Hematopoietic multipotent progenitor cell treated with erythropoietin and hydrocortisone succinate and interleukin-3 and kit ligand, for 6 days (in vitro differentiated cells): ENCODE data around the gene ALG14.
A peak's percentile ranks its signal among the peaks of the same experiment; 100 is the strongest.
"Not testable (repeated sequence)": the region's sequence is repeated elsewhere in the genome, so short reads cannot be mapped to it uniquely, and the experiment has no call there.

Source experiments
- DNase-seq: peaks from one replicate; pipeline ENCODE4 v3.0.0-alpha.2; 2015

Gene ALG14

DNA sequence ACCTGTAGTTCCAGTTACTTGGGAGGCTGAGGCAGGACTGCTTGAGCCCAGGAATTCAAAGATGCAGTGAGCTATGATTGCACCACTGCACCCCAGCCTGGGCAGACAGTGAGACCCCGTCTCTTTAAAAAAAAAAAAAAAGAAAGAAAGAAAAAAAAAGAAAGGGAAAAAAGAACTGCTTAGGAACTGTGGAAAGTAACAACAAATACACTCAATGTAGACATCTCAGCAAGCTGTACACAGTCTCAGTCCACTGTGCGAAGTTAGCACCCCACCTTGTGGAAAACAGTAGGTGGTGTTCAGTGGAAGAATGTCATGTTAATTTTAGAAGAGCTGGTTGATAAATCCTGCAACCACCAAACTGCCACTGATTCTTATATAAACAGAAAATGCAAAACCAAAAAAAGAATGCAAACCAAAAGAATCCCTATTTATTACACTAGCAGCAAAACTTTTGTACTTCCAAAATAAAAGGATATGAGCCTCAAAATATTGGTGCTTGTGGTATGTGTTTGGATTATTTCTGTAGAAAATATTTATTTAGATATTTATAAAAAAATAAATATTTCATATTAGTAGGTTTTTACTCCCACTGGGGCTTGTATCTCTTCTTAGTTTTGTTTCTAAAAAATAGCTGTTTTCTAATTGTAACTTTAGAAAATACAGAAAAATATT, 31.1 kb downstream of the ALG14 start:
- DNase-seq, result peak; percentile 80

DNA sequence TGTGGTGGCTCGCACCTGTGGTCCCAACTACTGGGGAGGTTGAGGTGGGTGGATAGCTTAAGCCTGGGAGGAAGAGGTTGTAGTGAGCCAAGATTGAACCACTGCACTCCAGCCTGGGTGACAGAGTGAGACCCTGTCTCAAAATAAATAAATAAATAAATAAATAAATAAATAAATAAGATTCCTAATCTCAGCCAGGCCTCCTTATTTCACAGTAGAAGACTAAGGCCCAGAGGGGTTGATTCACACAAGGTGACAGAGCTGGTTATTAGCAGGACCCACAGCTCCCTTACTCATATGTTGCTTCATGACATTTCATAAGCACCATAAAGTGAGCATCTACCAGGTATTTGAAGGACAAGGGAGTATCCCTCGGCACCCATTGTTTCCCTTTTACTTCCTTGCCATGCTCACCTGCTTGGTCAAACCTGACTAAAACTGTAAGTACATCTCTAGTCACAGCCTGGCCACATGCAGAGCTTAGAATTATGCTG, 32.7 kb downstream of the ALG14 start:
- DNase-seq, result no peak

DNA sequence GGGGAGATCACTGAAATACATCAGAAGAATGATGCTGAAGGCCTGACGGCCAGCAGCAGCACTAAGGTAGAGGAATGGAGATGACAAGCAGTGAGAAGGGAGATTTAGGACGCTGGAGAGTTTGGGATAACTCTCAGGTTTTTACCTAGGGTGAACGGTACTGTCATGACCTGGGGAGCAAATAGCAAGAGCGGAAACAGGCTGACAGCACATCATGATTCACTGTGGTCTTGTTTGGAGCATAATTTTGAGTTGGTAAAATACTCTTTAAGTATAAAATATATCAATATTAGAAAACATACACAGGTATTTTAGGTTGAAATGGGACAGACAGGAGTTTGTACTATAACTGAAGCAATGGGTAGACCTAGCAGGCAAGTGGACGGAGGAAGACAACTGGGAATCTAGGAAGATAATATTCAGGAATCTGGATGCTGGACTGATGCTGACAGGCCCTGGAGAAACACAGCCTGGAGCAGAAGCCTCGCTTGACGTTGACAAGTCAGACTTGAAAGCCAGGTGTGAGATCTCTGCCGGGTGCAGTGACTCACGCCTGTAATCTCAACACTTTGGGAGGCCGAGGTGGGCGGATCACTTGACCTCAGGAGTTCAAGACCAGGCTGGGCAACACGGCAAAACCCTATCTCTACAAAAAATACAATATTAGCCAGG, 33.3 kb downstream of the ALG14 start:
- no peak for DNase-seq

DNA sequence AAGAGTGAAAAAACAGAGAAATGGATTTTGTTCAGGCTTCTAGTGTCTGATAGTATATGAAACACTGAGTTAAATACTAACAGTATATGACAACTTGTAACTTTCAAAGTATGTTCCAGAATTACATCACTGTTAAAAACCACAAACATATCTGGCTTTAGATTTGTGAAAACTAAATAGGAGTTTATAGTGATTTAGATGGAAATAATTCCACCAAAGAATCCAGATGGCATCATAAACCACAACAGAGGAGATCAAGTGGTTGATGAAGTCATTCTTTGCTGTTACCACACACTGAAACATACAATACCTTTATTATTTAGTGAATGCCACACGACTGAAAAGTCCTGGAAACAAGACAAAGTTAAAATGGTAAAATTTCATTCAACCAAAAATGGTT, 37.2 kb downstream of the ALG14 start:
- DNase-seq, result no peak

DNA sequence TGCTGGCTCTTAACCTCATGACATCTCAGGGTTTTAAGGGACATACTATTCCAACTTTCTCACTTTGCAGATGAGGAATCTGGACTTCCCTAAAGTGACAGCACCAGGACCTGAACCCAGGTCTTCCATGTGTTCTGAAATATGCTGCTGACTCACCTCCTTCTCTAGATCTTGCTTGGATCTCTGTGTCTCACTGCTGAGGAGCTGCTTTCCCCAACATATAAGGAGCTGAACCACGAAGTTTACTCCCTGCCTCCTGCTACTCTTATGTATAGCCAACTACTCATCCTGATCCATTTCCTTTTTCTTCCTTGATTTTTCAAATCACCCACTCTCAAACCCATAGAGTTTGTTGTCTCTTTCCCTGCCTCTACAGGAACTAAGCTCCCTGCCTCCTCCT, 38.2 kb downstream of the ALG14 start:
- DNase-seq, result no peak

DNA sequence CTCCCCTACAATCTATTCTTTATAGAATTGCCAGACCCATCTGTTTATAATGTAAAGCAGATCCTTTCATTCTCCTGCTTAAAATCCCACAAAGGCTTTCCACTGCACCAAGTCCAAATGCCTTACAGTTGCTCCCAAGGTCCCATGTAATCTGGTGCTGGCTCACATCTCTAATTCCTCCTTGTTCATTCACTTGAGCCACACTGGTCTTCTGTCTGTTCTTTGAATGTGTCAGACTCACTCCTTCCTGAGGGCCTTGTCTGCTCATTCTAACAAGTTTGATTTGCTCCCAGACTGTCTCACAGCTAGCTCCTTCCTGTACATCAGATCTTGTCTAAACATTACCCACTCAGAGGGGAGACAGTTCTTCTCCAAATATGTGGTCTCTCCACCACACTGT, 38.9 kb downstream of the ALG14 start:
- no peak for DNase-seq

DNA sequence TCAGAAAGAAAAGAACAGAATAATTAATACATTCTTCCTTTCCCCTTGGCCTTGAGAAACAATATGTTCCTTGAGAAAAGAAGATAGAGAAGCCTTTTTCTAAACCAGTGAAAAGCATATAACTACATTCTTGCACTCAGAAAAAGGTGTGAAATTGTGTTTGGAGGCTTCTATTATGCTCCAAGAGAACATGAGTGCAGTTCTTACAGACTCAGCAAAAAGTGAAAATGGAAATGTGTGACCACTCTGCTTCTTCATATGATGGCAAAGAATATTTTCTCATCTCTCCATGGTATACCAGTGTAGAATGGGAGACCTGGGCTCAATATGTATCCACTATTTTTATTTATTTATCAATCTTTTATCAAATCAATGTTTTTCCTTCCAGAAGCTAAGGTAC, 43.2 kb downstream of the ALG14 start:
- no peak for DNase-seq

DNA sequence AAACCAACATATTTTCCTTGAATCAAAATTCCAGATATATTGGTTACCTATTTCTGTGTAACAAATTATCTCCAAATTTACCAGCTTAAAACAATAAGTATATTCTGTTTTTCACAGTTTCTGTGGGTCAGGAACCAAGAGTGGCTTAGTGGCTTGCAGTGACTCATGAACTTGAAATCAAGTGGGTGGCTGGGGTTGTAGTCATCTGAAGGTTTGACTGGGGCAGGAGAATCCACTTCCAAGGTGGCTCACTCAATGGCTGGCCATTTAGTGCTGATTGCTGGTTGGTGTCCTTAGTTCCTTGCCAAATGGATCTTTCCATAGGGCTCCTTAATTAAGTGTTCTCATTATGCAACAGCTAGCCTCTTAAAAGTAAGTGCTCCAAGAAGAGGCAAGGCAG, 43.8 kb downstream of the ALG14 start:
- DNase-seq, result no peak

DNA sequence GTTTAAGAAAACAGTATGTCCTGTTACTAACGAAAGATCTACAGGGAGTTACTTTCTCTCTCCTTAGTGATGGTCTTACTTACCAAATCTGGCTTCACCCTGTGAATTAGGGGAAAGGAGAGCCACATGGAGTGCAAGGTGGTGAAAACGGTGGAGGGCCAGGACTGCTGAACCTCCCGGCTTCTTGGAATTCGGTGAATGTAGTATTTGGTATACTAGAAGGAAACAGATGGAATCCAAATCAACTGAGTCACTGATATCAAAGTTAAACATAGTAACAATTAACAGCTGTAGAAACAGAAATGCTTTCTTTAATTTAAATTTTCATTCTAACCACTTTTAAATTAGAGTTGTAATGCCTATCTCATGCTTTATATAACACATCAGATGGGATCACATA, 45.7 kb downstream of the ALG14 start:
- DNase-seq, result no peak

DNA sequence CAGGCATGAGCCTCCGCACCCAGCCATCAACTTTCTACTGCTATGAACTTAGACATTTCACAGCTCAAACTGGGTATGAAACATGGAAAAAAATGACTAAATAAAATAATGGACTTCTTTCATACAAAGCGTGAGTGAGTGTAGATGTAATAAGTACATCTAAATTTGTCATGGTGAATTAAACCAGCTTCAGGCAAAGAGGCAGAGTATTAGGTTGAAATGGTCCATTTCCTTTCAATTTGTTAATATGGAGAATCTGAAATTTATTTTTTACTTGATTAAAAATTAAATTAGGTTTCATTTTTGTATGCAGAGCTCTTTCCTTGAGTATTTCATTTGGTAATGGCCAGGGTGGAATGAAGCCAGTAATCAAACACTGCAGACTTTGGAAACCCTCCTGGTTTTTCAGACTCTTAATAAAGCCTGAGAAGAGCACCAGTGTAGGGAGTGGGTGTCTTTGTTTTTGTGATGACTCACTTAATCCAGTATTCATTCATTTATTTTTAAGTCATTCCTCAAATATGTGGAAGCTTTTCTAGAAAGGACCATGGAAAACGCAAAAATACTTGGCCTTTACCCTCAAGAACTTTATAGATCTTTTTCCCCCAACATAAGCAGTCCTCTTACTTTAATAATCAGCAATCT, 49.2 kb downstream of the ALG14 start:
- DNase-seq, result no peak

DNA sequence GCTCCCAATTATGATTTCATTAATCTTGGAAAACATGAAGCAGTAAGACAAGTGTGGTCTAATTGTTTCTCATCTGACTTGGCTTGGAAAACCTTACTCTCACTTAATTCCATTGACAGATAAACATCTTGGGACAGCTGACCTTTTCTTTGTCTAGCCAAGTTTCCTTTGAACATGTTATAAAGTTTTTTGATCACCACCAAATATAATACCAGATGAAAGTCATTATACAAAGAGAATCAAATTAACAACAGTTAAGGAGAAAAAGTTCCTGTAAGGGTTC, 50.2 kb downstream of the ALG14 start:
- no peak for DNase-seq

DNA sequence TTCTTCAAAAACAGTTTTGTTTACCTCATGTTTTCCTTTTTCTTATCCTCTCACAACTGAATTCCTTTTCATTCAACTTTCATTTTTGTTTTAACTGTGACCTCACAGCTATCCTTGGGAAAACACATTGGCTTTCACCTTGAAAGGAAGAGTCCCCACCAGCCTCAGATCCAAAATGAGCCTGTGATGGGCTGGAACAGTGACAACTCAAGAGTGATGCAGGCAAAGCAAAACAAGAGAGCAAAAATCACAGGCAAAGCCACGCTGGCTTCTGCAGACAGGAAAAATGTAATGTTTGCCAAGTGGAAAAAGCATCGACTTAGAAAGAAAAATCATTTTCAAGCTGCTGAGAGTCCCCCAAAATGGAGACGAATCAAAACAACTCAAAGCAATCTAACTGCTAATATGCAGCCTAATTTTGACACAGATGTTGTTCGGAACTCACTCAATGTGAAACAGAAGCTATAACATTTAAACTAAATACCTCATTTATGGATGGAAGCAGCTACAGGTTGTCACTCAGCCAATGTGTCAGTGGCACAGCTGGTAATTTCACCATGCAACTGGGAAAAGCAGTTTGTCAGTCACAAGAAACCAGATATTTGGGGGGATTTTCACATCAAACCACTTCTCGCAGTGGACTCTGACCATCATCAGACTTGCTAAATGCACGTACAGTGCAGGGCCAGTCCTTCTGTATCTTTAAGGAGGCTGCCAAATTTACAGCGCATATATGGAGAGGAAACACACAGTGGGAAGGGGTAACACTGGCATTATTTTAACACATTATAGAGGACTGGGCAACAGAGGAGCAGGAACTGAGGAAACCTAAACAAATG, 50.7 kb downstream of the ALG14 start:
- DNase-seq, result no peak

DNA sequence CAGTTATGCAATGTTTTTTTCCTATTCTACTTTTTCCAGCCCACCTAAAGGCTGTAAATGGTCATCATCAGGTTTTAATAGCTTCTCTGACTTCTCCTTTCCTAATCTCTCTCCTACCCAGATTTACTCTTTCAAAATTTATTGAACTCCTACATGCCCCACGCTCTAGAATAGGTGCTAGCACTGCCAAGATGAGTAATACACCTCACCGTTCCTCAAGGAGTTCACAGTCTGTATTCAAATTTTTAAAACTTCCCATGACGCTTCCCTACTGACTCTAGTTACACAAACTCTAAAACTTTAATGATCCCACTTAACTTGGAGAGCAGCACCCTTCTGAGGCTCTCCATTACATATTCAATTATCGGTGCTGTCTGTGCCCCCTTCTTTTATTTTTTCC, 51.6 kb downstream of the ALG14 start:
- DNase-seq, result no peak

DNA sequence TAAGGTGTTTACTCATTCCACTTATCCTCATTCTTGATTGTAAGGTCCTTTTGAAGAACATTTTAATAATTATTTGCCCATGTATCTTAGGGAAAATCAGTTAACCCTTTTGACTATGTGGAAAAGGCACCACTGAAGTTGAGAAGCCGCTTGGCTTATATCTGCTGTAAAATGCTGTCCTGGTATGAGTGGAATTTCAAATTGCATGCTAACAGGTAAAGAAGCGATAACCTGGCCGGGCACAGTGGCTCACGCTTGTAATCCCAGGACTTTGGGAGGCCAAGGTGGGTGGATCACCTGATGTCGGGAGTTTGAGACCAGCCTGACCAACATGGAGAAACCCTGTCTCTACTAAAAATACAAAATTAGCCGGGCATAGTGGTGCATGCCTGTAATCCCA, 53.3 kb downstream of the ALG14 start:
- not testable (repeated sequence) for DNase-seq

DNA sequence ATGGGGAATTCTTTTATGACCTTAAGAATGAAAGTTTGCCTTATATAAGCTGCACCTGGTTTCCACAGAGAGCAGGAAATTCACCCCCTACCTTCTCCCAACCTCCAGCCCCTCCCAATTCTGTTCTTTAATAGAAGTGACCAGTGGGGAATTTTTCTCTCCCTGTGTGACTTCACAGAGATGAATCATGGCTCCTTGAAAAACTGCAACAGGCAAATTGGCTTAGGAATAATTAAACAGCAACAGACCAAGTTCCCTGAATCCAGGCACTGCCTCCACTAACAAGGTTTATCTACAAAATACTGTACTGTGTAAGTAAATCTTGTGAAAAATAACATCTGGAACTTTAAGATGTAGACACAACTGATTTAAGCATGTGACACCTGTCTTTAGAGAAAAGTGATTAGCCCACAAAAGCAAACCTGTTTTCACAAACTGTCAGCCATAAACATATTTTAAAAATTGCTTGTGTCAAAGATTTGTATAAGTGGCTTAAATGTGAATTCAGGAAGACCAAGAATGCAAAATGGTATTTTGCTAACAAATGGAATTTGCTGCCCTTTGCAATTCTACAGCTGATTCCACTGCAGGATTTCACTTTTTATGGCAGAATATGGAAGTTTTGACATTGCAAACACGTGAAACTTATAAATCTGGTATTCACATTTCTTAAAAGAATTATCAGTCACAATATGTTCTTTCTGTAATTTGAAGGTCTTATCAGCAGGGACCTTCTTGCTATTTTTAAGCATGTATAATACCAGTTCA, 54.0 kb downstream of the ALG14 start:
- no peak for DNase-seq

DNA sequence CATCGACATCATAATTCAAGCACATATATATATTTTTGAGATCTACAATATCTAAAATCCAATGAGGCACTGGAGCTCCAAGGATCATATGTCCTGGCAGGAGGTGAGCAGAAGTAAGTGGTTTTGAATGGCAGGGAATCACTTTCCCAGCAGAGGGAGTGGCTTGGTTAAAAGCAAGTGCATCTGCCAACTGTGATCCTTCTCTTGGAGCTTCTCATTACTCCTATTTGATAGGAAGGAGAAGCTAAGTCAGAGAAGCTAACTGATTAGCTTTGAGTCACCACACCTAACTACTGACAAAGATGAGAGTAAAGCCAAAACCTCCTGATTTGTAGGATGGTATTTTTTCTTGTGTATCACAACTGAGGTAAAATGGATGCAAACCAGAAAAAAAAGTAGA, 55.0 kb downstream of the ALG14 start:
- DNase-seq, result no peak

DNA sequence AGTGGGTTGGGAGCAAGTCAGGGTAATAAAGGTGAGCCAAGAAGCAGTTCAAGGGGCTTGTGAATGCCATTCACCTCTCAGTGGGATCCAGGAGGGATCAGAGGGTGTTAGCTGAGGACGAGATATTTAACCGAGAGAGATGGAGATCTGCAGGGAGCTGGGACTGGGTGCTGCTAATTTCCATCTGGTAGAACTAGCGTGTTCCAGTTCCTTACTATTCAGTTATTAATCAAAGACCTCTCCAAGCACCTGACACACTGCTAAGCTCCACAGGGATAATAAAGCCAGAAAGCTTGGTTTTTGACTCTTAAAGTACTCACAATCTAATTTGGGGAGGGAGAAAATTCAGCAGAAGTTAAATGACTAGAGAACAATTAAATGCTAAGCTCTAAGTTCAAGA, 57.7 kb downstream of the ALG14 start:
- DNase-seq, result no peak

DNA sequence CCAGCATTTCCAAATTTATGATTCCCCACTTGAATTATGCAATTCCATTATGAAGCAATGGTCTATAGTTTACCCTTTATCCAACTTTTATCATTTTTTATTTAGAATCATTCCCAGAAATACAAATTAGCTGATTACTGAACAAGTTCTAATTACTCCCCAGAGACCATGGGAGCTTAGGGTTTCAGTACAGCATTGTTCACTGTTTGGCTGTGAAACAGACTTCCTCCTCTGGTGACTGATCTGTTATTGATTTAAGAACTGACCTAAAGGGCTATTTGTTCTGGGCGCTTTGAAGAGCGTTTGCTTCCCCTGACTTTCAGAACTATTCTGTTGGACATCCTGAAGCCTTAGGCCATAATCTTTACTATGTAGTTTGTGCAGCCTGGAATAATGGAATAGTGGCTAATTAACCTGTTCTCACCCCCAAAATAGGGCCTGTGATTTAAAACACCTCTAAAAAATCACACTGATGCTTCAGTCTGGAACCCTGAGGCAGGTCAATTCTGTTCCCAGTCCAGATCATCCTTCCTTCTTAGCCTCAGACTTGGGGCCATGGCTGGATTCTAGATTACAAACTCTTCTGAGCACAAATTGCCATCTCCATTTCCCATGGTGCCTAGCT, 58.7 kb downstream of the ALG14 start:
- no peak for DNase-seq

DNA sequence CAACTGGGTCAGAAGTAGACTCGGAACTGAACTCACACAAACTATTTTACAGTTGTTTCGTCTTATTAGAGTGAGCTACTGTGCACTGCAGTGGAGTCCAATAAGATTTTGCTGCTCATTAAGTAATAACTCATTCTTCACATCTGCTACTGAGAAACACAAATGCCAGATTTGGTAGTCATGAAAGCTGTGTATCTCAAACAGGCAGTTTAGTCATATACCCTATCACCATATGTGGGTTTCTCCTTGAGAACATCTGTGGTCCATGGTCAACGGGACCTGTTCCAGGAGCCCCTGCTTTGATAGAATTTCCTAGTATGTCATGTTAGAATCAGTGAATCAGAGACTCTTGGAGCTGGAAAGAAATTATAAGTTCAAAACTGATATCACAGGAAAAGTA, 60.4 kb downstream of the ALG14 start:
- no peak for DNase-seq

DNA sequence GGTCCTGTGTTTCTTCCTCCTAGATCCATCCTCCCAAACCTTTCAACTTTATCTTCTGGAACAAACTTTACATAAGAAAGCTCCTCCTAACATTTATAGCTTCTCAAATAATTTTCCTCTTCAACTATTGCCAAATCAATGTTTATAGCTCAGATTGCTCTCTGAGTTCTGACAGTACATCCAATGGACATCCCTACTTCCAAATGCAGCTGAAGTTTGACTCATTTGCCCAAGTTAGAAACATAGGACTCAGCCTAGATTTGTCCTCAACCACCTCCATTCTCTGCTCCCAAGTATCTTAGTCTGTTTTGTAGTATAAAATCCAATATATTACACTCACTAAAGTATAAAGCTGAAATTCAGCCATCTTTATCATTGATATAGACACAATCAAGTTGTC, 62.6 kb downstream of the ALG14 start:
- DNase-seq, result no peak

DNA sequence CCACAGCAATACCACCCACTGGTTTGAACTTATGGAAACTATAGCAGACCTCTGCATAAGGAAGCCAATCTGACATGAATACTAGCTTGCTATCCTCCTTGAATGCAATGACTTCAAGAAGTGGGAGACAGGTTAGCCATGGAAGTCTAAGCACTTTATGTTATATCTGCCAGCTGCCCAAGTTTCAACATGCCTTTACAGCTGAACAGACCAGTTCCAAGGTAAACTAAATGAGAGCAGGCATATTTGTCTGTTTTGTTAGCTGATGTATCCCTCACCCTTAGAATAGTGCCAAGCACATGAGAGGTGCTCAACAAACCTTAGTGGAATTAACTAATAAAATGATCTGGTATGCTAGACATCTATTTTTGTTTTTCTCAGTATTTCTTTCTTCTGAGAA, 65.1 kb downstream of the ALG14 start:
- DNase-seq, result no peak

DNA sequence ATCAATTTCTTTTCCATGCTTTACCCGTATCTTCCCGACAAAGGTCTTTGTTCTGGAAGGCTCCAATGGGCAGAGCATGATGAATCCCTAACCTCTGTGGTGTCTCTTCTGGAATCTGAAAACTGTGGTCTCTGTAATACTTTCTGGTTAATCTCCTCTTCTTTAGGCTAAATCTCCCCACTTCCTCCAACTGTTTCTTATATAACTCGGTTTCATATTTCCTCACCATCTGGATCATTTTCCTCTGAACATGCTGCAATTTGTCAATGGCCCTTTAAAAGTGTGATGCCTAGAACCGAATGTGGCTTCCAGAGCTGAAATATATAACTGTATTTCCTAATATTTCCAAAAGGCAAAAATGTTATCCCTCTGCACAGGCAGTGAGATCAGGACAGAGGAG, 66.1 kb downstream of the ALG14 start:
- no peak for DNase-seq
